ENCODE measurements around the gene PEAK1. TPM values are rescaled to one million over a fixed set of nuclear protein-coding genes. Genes with fewer than 3 reads are reported as not detected.
A peak's percentile ranks its signal among the peaks of the same experiment; 100 is the strongest.
"Not testable (repeated sequence)": the region's sequence is repeated elsewhere in the genome, so short reads cannot be mapped to it uniquely, and the experiment has no call there.

Gene PEAK1
- total RNA-seq, 2 experiments from 2014 or later = 33.2 to 33.5 TPM

DNA sequence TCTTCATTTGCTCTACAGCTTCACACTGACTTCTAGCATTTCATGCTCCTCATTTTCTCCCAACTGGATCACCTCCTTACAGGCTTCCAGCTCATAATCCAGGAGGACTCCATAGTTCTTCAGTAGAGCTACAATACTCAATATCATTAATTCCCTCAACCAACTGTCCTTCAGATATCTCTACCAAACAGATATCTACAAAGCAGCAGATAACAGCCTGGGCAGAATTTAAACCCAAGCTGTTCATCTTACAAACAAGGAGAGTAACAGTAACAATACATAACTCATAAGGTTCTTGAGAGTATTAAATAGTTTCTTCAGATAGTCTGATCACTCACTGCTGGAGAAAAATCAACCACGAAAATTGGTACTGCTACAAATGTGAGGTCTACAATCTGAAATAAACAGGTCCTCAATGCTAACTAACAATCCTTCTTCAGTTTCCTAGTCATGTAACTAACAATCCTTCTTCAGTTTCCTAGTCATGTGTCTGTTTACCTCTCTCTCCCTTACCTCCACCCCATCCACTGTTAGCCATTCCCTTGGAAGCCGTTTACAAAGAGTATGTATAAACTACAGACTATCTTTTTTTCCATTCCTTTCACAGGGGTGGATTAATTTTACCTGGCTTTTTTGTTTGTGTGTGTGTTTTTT, 5.0 kb downstream of the PEAK1 start:
- Mint-ChIP-seq H3K27ac (no peak overlapping the region), H3K9me3 (no peaks in the 10 kb centered on the region), H3K4me3 (no peak overlapping the region), H3K36me3 (peaks cover 7% of the 10 kb centered on the region), H3K27me3 (no peaks in the 10 kb centered on the region), H3K4me1 (peaks cover 36% of the 10 kb centered on the region)
- no peak for DNase-seq

DNA sequence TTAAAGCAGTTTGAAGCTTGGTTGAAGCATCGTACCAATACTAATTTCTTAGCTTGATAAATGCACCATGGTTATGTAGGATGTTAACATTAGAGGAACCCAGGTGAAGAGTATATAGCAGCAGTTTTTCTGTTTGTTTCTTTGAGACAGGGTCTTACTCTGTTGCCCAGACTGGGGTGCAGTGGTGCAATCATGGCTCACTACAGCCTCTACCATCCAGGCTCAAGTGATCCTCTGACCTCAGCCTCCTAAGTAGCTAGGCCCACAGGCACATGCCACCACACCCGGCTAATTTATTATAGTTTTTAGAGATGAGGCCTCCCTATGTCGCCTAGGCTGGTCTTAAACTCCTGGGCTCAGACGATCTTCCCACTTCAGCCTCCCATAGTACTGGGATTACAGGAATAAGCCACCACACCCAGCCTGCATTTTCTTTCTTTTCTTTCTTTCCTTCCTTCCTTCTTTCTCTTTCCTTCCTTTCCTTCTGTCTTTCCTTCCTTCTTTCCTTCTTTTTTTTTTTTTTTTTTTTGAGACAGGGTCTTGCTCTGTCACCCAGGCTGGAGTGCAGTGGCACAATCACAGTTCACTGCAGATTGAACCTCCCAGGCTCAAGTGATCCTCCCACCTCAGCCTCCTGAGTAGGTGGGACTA, 6.1 kb downstream of the PEAK1 start:
- no peaks in the 10 kb centered on the region for H3K9me3 Mint-ChIP-seq
- no peaks in the 10 kb centered on the region for H3K27me3 Mint-ChIP-seq
- peaks cover 42% of the 10 kb centered on the region for H3K4me1 Mint-ChIP-seq
- no peak for DNase-seq
- H3K27ac Mint-ChIP-seq = no peak overlapping the region
- no peak overlapping the region for H3K4me3 Mint-ChIP-seq
- peaks cover 7% of the 10 kb centered on the region for H3K36me3 Mint-ChIP-seq

DNA sequence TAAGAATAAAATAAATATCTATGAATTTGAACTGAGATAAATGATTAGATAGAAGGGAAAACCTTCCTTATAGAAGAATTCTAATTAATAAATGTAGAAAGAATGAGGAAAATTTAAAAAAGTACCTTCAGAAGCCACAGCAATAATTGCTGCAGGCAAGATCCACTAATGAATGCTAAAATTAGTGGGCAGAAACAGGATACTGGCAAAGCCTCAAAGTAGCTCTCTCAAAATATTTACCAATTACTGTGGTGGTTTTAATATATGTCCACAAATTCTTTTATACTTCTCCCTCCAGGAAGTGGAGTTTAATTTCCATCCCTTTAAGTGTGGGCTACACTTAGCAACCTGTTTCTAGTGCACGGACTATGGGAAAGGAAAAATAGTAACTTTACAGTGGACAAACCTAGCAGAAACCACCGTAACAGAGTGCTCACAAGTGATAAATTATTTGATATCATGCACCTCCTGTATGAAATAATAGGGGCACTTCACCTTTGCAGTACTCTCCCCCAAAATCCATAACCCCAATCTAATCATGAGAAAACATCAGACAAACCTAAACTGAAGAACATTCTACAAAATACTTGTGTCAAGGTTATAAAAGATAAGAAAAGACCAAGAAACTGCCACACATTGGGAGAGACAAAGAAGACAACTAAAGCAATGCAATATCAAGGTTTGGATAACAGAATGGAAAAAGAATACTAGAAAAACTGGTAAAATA, 6.8 kb downstream of the PEAK1 start:
- no peaks in the 10 kb centered on the region for H3K27me3 Mint-ChIP-seq
- H3K36me3 Mint-ChIP-seq = peaks cover 7% of the 10 kb centered on the region
- no peak overlapping the region for H3K27ac Mint-ChIP-seq
- no peak overlapping the region for H3K4me3 Mint-ChIP-seq
- H3K9me3 Mint-ChIP-seq = no peaks in the 10 kb centered on the region
- H3K4me1 Mint-ChIP-seq = peaks cover 36% of the 10 kb centered on the region
- no peak for DNase-seq

DNA sequence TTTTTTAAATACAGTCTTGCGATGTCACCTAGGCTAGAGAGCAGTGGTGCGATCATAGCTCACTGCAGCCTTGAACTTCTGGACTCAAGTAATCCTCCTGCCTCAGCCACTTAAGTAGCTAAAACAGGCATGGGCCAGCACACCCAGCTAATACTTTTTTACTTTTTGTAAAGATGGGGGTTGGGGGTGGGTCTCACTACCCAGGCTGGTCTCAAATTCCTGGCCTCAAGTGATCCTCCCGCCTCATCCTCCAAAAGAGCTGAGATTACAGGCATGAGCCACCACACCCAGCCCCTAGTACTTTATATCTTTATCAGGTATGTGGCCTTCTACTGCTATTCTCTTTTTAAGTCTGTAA, 8.3 kb downstream of the PEAK1 start:
- DNase-seq = no peak
- H3K4me1 Mint-ChIP-seq = peaks cover 37% of the 10 kb centered on the region
- H3K27me3 Mint-ChIP-seq = no peaks in the 10 kb centered on the region
- no peak overlapping the region for H3K27ac Mint-ChIP-seq
- H3K36me3 Mint-ChIP-seq = peaks cover 15% of the 10 kb centered on the region
- H3K4me3 Mint-ChIP-seq = no peak overlapping the region
- H3K9me3 Mint-ChIP-seq = no peaks in the 10 kb centered on the region

DNA sequence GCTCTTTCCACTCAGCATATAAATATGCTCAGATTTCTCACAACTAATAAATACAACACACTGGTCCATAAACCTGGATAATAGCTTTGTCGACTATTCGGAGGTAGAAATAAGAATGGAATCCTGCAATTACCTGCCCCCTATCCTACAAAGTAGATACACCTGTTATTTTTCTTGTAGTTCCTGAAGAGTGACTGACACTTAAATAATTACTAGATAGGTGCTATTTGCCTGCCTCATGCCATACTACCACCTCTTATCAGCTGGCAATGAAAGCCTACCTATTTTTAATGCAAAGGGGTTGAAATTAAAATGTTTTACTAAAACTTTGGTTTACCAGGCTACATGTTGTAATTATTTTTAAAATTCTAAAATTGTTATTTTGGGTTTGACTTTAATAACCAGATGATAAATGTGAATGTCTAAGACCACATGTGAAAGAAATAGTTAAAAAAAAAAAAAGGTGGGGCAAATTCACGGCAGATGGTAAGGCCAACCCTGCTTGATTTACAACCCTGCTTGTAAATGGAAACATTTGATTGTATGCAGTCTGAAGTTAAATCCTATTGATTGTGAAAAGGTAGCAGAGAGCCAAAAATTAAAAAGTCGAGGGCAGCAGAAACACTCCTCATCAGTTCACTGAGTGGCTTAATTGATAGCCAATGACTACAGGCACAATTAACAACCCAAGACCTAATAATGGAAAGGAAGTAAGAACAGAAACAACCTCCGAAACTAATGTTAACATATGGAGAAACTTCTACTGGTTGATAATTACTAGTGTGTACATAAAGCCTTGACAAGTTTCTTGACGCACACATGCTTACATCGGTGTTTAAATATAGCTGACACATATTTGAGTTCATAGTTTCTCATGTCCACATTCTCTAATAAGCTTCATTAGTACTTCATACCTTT, 8.9 kb downstream of the PEAK1 start:
- no peaks in the 10 kb centered on the region for H3K9me3 Mint-ChIP-seq
- peaks cover 44% of the 10 kb centered on the region for H3K4me1 Mint-ChIP-seq
- no peak overlapping the region for H3K27ac Mint-ChIP-seq
- H3K36me3 Mint-ChIP-seq = peaks cover 16% of the 10 kb centered on the region
- H3K27me3 Mint-ChIP-seq = no peaks in the 10 kb centered on the region
- no peak overlapping the region for H3K4me3 Mint-ChIP-seq
- DNase-seq = no peak

DNA sequence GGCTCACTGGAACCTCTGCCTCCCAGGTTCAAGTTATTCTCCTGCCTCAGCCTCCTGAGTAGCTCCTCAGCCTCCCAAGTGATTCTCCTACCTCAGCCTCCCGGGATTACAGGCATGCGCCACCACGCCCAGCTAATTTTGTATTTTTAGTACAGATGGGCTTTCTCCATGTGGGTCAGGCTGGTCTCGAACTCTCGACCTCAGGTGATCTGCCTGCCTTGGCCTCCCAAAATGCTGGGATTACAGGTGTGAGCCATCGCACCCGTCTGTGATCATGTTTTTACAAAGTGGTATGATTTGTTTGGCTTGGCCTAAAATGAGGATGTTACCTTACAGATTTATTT, 9.8 kb downstream of the PEAK1 start:
- not testable (repeated sequence) for DNase-seq, H3K27me3 Mint-ChIP-seq

DNA sequence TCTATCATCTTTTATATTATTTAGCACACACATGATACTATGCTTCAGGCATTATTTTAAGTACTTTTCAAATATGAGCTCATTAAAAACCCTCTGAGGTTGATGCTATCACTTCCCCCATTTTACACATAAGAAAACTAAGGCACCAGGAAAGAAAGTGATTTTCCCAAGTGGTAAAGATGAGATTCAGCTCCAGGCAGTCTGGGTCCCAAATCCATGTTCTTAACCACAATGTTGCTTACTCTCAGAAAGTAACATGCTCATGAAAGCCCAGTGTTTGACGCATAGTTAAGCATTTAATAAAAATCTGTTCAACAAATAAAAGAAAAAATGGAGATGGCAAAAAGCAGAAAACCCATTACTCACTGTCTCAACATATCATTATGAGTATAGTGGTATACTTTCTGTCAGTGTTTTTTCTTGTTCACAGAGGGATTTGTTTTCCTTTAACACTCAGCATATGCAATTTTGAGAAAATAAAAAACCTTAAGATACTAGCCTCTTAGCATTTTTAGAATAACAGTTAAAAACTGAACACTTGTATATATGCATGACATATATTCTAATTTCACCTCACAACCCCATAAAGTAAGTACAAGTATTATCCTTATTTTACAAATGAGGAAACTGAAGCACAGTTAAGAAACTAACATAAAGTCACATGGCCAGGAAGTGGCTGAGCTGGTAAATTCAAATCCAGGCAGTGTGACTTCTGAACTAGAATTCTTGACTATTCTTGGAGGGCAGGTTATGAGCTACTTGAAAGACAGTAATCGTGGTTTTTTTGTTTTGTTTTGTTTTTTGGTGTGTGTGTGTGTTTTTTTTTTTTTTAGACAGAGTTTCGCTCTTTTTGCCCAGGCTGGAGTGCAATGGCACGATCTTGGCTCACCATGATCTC, 10.4 kb downstream of the PEAK1 start:
- Mint-ChIP-seq H3K4me1 (peaks cover 48% of the 10 kb centered on the region), H3K9me3 (no peaks in the 10 kb centered on the region), H3K27ac (peak overlapping the region; percentile 78), H3K36me3 (peaks cover 16% of the 10 kb centered on the region), H3K4me3 (peak overlapping the region; percentile 66), H3K27me3 (no peaks in the 10 kb centered on the region)
- DNase-seq = peak; percentile 7

More for the DNA sequence above, 9.8 kb downstream of the PEAK1 start:
- peak overlapping the region; percentile 66 for H3K4me3 Mint-ChIP-seq
- peak overlapping the region; percentile 78 for H3K27ac Mint-ChIP-seq
- H3K4me1 Mint-ChIP-seq = peaks cover 50% of the 10 kb centered on the region
- not testable (repeated sequence) for H3K9me3 Mint-ChIP-seq
- H3K36me3 Mint-ChIP-seq = peaks cover 16% of the 10 kb centered on the region

DNA sequence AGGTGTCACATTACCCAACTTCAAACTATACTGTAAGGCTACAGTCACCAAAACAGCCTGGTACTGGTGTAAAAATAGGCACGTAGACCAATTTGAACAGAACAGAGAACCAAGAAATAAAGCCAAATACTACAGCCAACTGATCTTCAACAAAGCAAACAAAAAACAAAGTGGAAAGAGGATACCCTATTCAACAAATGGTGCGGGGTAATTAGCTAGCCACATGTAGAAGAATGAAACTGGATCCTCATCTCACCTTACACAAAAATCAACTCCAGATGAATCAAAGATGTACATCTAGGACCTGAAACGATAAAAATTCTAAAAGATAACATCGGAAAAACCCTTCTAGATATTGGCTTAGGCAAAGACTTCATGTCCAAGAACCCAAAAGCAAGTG, 13.1 kb downstream of the PEAK1 start:
- Mint-ChIP-seq H3K4me1 (peaks cover 64% of the 10 kb centered on the region), H3K4me3 (no peak overlapping the region), H3K36me3 (peaks cover 14% of the 10 kb centered on the region), H3K27me3 (no peaks in the 10 kb centered on the region), H3K27ac (no peak overlapping the region), H3K9me3 (no peaks in the 10 kb centered on the region)
- no peak for DNase-seq

DNA sequence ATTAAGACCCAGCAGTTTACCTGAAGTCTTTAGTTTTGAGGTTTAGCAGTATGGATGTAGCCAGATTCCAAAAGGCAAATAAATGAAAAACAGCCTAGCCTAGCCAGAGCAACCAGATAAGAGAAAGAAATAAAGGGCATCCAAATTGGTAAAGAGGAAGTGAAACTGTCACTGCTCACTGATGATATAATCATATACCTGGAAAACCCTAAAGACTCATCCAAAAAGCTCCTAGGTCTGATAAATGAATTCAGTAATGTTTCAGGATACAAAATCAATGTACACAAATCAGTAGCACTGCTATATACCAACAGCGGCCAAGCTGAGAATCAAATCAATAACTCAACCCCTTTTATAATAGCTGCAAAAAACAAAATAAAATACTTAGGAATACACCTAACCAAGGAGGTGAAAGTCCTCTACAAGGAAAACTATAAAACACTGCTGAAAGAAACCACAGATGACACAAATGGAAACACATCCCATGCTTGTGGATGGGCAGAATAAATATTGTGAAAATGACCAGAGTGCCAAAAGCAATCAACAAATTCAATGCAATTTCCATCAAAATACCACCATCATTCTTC, 13.6 kb downstream of the PEAK1 start:
- peak overlapping the region; percentile 11 for H3K4me3 Mint-ChIP-seq
- H3K27me3 Mint-ChIP-seq, DNase-seq, H3K9me3 Mint-ChIP-seq: not testable (repeated sequence)
- peaks cover 15% of the 10 kb centered on the region for H3K36me3 Mint-ChIP-seq
- peaks cover 68% of the 10 kb centered on the region for H3K4me1 Mint-ChIP-seq
- H3K27ac Mint-ChIP-seq = peak overlapping the region; percentile 38

DNA sequence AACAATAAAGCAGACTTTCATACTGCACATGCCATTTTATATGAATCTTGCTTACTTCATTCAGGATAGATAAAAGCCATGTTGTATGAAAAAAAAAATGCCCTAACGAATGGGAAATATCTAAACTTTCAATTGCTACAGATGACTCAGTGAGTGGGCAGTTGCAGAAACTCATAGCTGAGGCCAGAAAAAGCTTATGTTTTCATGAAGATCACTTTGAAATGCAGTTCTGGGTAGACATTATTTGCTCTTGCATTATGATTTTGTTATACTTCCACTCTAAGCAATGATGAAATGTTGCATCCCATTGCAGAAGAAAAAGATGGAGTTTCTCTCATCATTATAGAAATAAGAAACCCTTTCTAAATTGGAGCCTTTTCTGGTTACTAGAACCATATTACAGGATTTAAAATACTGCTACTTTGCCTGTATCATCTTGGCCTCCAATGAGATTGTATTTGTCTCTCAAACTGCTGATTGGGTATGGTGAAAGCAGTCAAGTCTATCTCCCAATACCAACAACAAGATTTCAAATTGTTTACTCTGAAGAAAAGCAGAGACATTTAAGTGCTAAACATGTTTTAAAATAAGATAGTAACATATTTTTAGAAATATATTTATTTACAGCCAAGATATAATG, 17.0 kb downstream of the PEAK1 start:
- Mint-ChIP-seq H3K4me1 (peaks cover 51% of the 10 kb centered on the region), H3K27ac (peak overlapping the region; percentile 81)

DNA sequence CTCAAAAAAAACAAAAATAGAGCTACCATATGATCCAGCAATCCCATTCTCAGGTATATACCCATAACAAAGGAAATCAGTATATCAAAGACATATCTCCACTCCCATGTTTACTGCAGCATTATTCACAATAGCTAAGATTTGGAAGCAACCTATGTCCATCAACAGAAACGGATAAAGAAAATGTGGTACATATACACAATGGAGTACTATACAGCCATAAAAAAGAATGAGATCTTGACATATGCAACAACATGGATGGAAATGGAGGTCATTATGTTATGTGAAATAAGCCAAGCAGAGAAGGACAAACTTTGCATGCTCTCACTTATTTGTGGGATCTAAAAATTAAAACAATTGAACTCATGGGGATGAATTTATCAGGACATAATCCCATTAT, 19.6 kb downstream of the PEAK1 start:
- Mint-ChIP-seq H3K9me3 (peaks cover 41% of the 10 kb centered on the region), H3K27ac (no peak overlapping the region), H3K4me3 (no peak overlapping the region), H3K4me1 (peaks cover 32% of the 10 kb centered on the region), H3K27me3 (no peaks in the 10 kb centered on the region), H3K36me3 (peaks cover 42% of the 10 kb centered on the region)
- DNase-seq = no peak

More for the DNA sequence above, 17.0 kb downstream of the PEAK1 start:
- Mint-ChIP-seq H3K4me3 (peak overlapping the region; percentile 14), H3K36me3 (peaks cover 33% of the 10 kb centered on the region), H3K9me3 (peaks cover 24% of the 10 kb centered on the region), H3K27me3 (no peaks in the 10 kb centered on the region)
- no peak for DNase-seq

DNA sequence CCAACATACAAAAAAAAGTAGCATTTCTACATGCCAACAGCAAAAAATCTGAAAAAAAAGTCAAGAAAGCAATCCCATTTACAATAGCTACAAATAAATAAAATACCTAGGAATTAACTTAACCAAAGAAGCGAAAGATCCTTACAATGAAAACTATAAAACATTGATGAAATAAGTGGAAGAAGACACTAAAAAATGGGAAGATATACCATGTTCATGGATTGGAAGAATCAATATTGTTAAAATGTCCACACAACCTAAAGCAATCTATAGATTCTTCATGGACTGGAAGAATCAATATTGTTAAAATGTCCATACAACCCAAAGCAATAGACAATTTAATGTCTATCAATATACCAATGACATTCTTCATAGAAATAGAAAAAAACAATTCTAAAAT, 21.0 kb downstream of the PEAK1 start:
- peaks cover 29% of the 10 kb centered on the region for H3K4me1 Mint-ChIP-seq
- H3K27me3 Mint-ChIP-seq = no peaks in the 10 kb centered on the region
- peaks cover 49% of the 10 kb centered on the region for H3K36me3 Mint-ChIP-seq
- no peak for DNase-seq
- H3K27ac Mint-ChIP-seq = no peak overlapping the region
- no peak overlapping the region for H3K4me3 Mint-ChIP-seq
- H3K9me3 Mint-ChIP-seq = peaks cover 44% of the 10 kb centered on the region

DNA sequence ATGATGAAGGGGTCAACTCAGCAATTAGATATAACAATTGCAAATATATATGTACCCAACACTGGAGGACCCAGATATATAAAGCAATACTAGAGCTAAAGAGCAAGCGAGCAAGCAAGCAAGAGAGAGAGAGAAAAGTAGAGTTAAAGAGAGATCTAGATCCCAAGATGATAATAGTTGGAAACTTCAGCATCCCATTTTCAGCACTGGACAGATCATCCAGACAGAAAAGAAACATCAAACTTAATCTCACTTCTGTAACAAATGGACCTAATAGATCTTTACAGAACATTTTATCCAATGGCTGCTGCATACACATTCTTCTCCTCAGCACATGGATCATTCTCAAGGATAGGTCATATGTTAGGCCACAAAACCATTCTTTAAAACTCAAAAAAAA, 23.2 kb downstream of the PEAK1 start:
- no peak for DNase-seq
- Mint-ChIP-seq H3K36me3 (peaks cover 56% of the 10 kb centered on the region), H3K4me1 (peaks cover 15% of the 10 kb centered on the region), H3K4me3 (no peak overlapping the region), H3K27me3 (no peaks in the 10 kb centered on the region), H3K27ac (no peak overlapping the region), H3K9me3 (peaks cover 44% of the 10 kb centered on the region)

Measured in activated naive CD8-positive, alpha-beta T cell treated with anti-CD3 and anti-CD28 coated beads for 36 hours (primary cell).